Transverse colon (tissue), 4 donors: ENCODE results near the gene MYOCD.

Experiments
- CTCF ChIP-seq, 5 experiments: fragments of 200-600 bp in 3 of 5; fragments of 450-650 bp in 2 of 5; sonication (generic) in 3 of 5; IDR thresholded peaks; 1 replicate in 2 of 5; 2 replicates in 3 of 5; pipeline ENCODE4 v1.5.1; 2016 to 2017; ENCODE audit warnings: antibody characterized with exemption in 5 of 5, inconsistent platforms in 3 of 5, mild to moderate bottlenecking in 2 of 5, moderate library complexity in 1 of 5
- EP300 ChIP-seq: sonication (generic); formaldehyde crosslinking; IDR thresholded peaks from one replicate; pipeline ENCODE4 v1.6.1; 2017; ENCODE audit warnings: antibody characterized with exemption, low read depth
- POLR2A ChIP-seq: fragments of 450-650 bp; IDR thresholded peaks from one replicate; pipeline ENCODE4 v1.6.1; 2016; ENCODE audit warnings: antibody characterized with exemption, mild to moderate bottlenecking, moderate library complexity
- POLR2AphosphoS5 ChIP-seq, 3 donors: sonication (generic); formaldehyde crosslinking; IDR thresholded peaks; one replicate each; pipeline ENCODE4 v1.6.1; 2016; ENCODE audit warnings: antibody characterized with exemption in 3 of 3

- TF ChIP-seq CTCF (IDR thresholded peaks at IDR 0.05) (no peak), POLR2AphosphoS5 (IDR thresholded peaks at IDR 0.05) (no peak), POLR2A (no peak), EP300 (no peak)
These were observed 40.4 kb downstream of the MYOCD start for GRCh38 chr17:12706070-12706469.
